ENCODE results near the gene FOSB.

FOSB gene

DNA sequence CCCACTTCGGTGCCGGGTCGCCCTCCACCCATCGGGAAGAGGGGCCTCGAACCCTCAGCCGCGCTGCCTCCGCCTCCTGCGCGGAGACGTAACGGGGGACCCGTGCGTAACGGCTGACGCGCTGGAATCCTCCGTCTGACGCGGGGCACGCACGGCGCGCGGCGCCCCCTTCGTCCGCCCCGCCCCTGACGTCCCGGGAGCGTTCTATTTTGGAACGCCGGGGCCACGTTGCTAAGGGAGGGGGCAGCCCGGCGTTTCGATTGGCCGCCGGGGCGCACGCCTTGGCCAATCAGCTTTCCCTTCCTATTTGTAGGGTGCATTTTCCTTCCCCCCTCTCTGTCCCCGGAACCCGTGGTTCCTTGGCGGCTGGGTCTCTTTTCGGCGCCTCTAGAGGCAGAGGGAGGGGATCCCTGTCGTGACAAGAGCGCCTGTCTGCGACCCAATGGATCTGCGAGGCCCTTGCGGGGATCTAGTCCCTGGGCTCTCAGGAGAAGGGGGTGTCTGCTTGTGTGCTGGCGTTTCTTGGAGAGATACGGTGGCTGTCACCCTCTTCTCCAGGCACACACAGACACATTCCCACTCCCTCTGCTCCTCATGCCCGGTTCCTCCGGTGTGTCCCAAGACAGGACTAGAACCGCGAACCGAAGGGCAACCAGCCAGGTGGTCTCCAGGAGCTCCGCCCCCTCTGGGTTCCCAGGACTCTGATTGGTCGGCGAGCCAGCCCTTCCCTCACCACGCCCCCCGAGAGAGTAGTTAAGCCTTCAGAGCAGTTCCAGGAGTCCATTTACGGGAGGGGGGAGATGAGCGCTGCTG lies 1.5 kb downstream of the FOSB start:
- DNase-seq = peak; percentile 92

DNA sequence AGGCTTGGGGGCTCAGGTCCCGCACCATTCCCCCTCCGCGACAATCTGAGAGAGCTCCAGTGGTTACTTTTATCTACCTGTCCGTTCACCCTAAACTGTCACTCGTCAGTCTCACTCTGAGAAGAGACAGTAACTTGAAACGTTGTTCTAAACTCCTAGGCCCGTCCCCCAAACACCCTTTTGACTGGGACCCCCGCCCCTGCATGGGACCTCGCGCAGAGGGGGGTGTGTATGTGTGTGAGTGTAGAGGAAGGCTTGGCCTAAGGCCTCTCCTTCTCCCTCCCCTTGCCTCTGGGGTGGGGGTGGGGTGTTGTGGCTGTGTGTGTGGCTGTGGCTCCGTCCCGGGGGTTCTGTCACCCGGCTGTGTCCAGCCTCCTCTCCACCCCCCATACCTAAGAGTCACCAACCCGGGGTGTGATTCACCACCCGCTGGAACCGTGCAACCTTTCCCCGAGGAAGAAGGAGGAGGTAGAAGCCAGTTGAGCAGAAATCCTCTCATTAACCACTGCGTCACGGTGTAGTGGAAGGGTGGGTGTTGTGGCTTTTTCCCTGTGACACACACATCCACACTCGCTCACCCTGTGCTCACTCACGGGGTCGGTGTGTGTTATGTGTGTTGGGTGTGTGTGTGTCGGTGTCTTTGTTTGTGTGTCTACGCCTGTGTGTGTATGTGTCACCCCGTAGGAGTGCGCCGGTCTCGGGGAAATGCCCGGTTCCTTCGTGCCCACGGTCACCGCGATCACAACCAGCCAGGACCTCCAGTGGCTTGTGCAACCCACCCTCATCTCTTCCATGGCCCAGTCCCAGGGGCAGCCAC lies 2.4 kb downstream of the FOSB start:
- no peak for DNase-seq

GRCh38 chr19:45470762-45471081 lies 2.9 kb downstream of the FOSB start:
- DNase-seq = no peak

DNA sequence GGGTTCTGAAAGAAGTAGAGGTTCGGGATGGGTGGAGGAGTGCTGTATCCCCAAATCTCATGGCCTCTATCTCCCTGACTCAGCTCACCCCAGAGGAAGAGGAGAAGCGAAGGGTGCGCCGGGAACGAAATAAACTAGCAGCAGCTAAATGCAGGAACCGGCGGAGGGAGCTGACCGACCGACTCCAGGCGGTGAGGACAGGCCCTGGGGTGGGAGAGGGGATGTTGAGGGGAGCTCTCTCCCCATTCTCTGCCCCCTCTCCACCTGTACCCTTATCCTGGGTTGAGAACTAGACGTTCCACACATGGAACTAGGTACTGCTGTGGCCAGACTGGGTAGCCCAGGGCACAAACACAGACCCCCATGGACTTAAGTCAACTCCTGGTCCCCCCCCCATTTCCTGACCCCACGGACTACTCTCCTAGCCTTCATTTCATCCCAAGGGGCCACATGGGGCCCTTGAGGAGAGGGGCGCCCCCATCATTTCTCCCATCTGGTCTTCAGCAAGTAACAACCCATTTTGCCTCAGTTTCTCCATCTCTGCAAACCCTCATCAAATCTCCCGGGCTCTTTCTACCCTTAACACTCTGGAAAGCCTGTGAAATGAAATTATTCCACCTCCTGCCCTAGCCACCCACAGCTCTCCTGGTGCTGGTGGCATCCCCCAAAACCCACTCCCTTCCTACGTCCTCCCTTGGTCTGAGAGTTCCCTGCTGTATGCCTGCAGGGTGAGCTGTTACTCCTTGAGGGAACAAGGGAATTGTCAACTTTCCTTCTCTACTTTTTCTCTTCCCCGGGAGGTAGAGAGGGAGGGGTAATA lies 3.5 kb downstream of the FOSB start:
- no peak for DNase-seq

GRCh38 chr19:45471931-45472562 lies 4.3 kb downstream of the FOSB start:
- DNase-seq = no peak

DNA sequence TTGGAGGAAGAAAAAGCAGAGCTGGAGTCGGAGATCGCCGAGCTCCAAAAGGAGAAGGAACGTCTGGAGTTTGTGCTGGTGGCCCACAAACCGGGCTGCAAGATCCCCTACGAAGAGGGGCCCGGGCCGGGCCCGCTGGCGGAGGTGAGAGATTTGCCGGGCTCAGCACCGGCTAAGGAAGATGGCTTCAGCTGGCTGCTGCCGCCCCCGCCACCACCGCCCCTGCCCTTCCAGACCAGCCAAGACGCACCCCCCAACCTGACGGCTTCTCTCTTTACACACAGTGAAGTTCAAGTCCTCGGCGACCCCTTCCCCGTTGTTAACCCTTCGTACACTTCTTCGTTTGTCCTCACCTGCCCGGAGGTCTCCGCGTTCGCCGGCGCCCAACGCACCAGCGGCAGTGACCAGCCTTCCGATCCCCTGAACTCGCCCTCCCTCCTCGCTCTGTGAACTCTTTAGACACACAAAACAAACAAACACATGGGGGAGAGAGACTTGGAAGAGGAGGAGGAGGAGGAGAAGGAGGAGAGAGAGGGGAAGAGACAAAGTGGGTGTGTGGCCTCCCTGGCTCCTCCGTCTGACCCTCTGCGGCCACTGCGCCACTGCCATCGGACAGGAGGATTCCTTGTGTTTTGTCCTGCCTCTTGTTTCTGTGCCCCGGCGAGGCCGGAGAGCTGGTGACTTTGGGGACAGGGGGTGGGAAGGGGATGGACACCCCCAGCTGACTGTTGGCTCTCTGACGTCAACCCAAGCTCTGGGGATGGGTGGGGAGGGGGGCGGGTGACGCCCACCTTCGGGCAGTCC lies 5.0 kb downstream of the FOSB start:
- DNase-seq = no peak

DNA sequence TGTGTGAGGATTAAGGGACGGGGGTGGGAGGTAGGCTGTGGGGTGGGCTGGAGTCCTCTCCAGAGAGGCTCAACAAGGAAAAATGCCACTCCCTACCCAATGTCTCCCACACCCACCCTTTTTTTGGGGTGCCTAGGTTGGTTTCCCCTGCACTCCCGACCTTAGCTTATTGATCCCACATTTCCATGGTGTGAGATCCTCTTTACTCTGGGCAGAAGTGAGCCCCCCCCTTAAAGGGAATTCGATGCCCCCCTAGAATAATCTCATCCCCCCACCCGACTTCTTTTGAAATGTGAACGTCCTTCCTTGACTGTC lies 5.5 kb downstream of the FOSB start:
- no peak for DNase-seq

GRCh38 chr19:45473682-45474605 lies 6.1 kb downstream of the FOSB start:
- DNase-seq = no peak

DNA sequence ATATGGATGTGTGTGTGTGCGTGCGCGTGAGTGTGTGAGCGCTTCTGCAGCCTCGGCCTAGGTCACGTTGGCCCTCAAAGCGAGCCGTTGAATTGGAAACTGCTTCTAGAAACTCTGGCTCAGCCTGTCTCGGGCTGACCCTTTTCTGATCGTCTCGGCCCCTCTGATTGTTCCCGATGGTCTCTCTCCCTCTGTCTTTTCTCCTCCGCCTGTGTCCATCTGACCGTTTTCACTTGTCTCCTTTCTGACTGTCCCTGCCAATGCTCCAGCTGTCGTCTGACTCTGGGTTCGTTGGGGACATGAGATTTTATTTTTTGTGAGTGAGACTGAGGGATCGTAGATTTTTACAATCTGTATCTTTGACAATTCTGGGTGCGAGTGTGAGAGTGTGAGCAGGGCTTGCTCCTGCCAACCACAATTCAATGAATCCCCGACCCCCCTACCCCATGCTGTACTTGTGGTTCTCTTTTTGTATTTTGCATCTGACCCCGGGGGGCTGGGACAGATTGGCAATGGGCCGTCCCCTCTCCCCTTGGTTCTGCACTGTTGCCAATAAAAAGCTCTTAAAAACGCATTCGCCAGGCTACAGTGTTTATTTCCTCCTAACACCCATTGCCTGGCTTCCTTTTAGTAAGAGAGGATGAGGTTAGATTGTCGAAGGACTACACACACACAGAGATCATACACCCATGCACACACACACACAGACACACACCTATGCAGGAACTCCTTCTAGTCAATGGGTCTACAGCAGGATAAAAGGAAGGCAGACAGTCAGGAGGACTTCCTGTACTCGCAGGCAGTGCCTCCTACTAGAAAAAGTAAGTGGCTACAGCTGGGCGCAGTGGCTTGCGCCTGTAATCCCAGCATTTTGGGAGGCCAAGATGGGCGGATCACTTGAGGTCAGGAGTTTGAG lies 7.1 kb downstream of the FOSB start:
- DNase-seq = no peak

- no peak for DNase-seq
These were observed 7.9 kb downstream of the FOSB start for GRCh38 chr19:45475537-45476291.

- no peak for DNase-seq
These were observed 8.5 kb downstream of the FOSB start for GRCh38 chr19:45476304-45476703.

DNA sequence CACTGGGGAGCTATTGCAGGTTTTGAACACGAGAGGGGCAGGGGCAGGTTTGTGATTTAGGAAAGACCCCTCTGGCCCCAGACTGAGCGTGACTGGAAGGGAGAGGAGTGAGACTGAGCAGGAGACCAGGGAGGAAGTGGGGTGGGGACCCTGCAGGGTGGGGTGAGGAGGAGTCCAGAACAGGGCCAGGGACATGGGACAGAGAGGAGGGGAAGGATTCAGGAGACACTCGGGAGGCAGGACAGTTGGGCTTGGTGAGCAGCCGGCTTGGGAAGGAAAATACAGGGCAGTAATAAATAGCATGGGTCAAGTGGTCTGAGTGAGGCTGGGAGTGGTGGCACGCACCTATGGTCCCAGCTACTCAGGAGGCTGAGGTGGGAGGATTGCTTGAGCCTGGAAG lies 9.4 kb downstream of the FOSB start:
- no peak for DNase-seq

DNA sequence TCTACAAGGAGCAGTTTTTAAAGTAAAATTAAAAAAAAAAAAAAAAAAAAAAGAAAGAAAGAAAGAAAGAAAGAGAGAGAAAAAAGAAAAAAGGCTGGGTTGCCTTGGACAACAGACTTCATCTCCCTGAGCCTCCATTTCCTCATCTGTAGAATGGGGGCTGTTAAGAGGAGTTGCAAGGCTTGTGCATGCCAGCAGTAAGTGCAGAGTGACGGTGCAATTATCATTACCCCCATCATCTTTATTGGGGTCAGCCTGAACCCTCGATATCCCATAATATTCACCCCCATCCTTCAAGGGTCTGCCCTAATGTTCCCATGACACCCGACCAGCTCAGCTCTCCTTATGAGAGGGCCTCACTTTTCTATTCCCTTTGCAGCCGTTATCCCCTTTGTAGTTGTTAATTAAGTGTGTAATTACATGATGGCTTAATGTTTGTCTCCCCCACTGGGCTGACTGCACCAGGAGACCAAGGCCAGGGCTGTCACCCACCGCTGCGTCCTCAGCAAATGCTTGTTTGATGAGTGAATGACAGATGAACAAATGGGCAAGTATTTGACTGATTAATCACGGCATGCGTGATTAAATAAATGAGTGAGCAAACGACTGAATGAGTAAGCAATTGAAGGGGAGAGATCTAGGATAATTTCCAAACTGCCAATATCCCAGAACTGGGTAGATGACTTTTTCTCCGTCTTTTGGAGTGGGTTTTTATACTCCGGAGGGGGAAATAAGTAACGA lies 10.1 kb downstream of the FOSB start:
- DNase-seq = no peak

GRCh38 chr19:45478454-45479238 lies 10.8 kb downstream of the FOSB start:
- peak; percentile 85 for DNase-seq

DNA sequence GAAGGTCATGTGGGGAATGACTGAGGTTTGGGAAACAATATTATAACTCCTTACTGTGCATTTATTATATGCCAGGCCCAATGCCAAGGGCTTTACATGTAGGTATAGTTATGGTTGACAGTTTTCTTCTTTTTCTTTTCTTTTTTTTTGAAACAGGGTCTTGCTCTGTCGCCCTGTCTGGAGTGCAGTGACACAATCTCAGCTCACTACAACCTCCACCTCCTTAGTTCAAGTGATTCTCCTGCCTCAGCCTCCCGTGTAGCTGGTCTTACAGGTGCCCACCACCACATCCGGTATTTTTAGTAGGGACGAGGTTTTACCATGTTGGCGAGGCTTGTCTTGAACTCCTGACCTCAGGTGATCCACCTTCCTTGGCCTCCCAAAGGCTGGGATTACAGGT lies 15.2 kb downstream of the FOSB start:
- no peak for DNase-seq

DNA sequence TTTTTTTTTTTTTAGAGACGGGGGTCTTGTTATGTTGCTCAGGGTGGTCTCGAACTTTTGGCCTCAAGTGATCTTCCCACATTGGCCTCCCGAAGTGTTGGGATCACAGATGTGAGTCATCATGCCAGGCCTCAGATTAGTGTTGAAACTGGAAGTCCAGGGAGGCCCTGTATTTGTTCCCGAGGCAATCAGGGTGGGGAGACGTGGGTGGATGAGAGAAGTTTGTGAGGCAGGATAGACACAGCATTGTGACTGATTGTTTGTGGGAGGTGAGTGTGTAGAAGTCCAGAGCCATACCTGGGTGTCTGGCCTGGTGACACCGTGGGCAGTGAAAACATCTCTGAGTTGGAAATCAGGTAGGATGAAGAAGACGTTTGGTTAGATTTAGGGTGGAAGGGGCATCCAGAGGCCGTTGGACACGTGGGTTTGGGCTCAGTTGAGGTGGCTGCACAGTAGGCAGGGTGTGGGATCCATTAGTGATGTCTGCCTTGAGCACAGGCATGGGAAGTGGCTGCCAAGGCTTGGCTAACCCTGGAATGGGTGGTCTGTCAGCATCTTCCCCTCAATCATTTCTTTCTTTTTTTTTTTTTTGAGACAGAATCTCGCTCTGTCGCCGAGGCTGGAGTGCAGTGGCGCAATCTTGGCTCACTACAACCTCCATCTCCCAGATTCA lies 16.6 kb downstream of the FOSB start:
- DNase-seq = no peak
